NB4 (cell line): ENCODE results near the gene OR10G6.

ENCODE experiments used
- TF ChIP-seq, protein P1 (sequence below): IDR thresholded peaks from one replicate; pipeline ENCODE4 v1.5.1; 2012; ENCODE audit warnings: low read depth, low read length
- TF ChIP-seq, protein P2 (sequence below): IDR thresholded peaks from 2 replicates; pipeline ENCODE4 v1.6.1; 2011; ENCODE audit warnings: low read depth, low read length

DNA sequence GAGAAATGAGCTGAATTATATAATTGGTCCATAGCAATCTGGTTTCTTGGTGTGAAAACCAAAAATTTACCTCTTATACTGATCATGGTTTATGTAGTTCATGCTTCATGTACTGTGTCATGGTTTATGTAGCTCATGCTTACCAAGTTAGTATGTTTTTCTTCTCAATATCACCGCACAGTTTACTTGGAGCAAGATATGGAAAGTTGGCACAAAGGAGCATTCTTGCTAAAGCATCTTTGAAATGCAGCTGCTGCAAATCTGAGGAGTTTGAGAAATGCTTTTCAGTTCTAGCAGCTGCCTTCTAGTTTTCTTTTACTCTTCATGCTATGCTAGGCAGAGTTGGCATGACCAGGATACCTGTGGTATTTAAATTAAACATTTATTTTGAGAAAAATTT lies 41.7 kb upstream of the OR10G6 start:
- TF ChIP-seq, protein P1, sequence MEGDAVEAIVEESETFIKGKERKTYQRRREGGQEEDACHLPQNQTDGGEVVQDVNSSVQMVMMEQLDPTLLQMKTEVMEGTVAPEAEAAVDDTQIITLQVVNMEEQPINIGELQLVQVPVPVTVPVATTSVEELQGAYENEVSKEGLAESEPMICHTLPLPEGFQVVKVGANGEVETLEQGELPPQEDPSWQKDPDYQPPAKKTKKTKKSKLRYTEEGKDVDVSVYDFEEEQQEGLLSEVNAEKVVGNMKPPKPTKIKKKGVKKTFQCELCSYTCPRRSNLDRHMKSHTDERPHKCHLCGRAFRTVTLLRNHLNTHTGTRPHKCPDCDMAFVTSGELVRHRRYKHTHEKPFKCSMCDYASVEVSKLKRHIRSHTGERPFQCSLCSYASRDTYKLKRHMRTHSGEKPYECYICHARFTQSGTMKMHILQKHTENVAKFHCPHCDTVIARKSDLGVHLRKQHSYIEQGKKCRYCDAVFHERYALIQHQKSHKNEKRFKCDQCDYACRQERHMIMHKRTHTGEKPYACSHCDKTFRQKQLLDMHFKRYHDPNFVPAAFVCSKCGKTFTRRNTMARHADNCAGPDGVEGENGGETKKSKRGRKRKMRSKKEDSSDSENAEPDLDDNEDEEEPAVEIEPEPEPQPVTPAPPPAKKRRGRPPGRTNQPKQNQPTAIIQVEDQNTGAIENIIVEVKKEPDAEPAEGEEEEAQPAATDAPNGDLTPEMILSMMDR = no peak
- TF ChIP-seq, protein P2, sequence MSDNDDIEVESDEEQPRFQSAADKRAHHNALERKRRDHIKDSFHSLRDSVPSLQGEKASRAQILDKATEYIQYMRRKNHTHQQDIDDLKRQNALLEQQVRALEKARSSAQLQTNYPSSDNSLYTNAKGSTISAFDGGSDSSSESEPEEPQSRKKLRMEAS = no peak
